H1 (cell line): ENCODE measurements around the gene SCN4A. TPM values are rescaled to one million over a fixed set of nuclear protein-coding genes. Genes with fewer than 3 reads are reported as not detected.
"Not testable (repeated sequence)": the region's sequence is repeated elsewhere in the genome, so short reads cannot be mapped to it uniquely, and the experiment has no call there.

Experiments used
- CTCF ChIA-PET: fragments of 300-600 bp; sonication (Branson Sonifier 250); formaldehyde crosslinking; loops from one replicate; lab custom pipeline; 2021; ENCODE audit not compliant: partially characterized antibody; lab: Charles Lee
- POLR2A ChIA-PET: fragments of 300-600 bp; sonication (Branson Sonifier 250); formaldehyde crosslinking; loops from one replicate; lab custom pipeline; 2021; ENCODE audit warnings: inconsistent platforms; ENCODE audit not compliant: partially characterized antibody; lab: Charles Lee
- DNase-seq, 2 experiments: peaks; one replicate each; pipeline versions ENCODE4 v3.0.0 to v3.0.0-alpha.2; 2010 to 2022; ENCODE audit warnings: low spot score in 2 of 2, low read depth in 1 of 2, mixed read lengths in 1 of 2
- FAIRE-seq: peaks from 2 replicates; lab custom pipeline; 2011; peaks lifted over from hg19 to GRCh38; lab: Jason Lieb, UNC
- H2AFZ ChIP-seq: 2 replicates; pipeline ENCODE4 v1.8.1; 2012; ENCODE audit warnings: low read length, inconsistent platforms
- H2AK5ac ChIP-seq: 2 replicates; pipeline ENCODE4 v1.6.1; 2013; ENCODE audit warnings: low read depth, low read length
- H2BK120ac ChIP-seq: replicated peaks from 2 replicates; pipeline ENCODE3; 2013; ENCODE audit warnings: low read depth, low read length, inconsistent platforms
- H2BK12ac ChIP-seq: 2 replicates; pipeline ENCODE4 v1.6.1; 2013; ENCODE audit warnings: low read depth, low read length
- H2BK15ac ChIP-seq: 2 replicates; pipeline ENCODE4 v1.6.1; 2013; ENCODE audit warnings: low read length
- H2BK20ac ChIP-seq: 2 replicates; pipeline ENCODE4 v1.6.1; 2013; ENCODE audit warnings: low read length
- H2BK5ac ChIP-seq: 2 replicates; pipeline ENCODE4 v1.6.1; 2013; ENCODE audit warnings: low read depth, low read length
- H3K14ac ChIP-seq: 2 replicates; pipeline ENCODE4 v1.6.1; 2013; ENCODE audit warnings: inconsistent platforms; ENCODE audit not compliant: insufficient read length
- H3K18ac ChIP-seq: 2 replicates; pipeline ENCODE4 v1.6.1; 2013; ENCODE audit warnings: low read length; ENCODE audit errors: extremely low read depth
- H3K23ac ChIP-seq: 2 replicates; pipeline ENCODE4 v1.6.1; 2013; ENCODE audit warnings: inconsistent platforms; ENCODE audit not compliant: insufficient read length
- H3K23me2 ChIP-seq: 2 replicates; pipeline ENCODE4 v1.6.1; 2013; ENCODE audit warnings: low read depth, low read length
- H3K27ac ChIP-seq: 2 replicates; pipeline ENCODE4 v1.6.1; 2011; ENCODE audit warnings: low read depth, low read length, inconsistent platforms
- H3K27me3 ChIP-seq, 4 experiments: replicated peaks in 1 of 4; 1 replicate in 1 of 4; 2 replicates in 3 of 4; pipeline versions ENCODE4 v1.6.1 to v1.8.1; 2011 to 2013; ENCODE audit warnings: low read length in 3 of 4, mild to moderate bottlenecking in 3 of 4, inconsistent platforms in 2 of 4, mixed read lengths in 2 of 4, moderate library complexity in 1 of 4; ENCODE audit not compliant: control insufficient read depth in 3 of 4, insufficient read depth in 3 of 4; ENCODE audit errors: extremely low read depth in 1 of 4
- H3K36me3 ChIP-seq, 4 experiments: 2 replicates each; pipeline versions ENCODE4 v1.6.1 to v1.8.1; 2011 to 2013; ENCODE audit warnings: mild to moderate bottlenecking in 4 of 4, low read length in 3 of 4, moderate library complexity in 2 of 4, control low read depth in 1 of 4, inconsistent platforms in 1 of 4; ENCODE audit not compliant: insufficient read depth in 4 of 4, control insufficient read depth in 2 of 4
- H3K4ac ChIP-seq: replicated peaks from 2 replicates; pipeline ENCODE3; 2013; ENCODE audit warnings: low read length, low read depth, mixed read lengths, inconsistent platforms; ENCODE audit not compliant: insufficient read length
- H3K4me1 ChIP-seq, 4 experiments: replicated peaks in 1 of 4; 1 replicate in 1 of 4; 2 replicates in 3 of 4; pipeline versions ENCODE4 v1.6.1 to v1.8.1; 2011 to 2013; ENCODE audit warnings: low read length in 3 of 4, inconsistent platforms in 2 of 4, mixed read lengths in 1 of 4; ENCODE audit not compliant: insufficient read depth in 4 of 4, control insufficient read depth in 3 of 4
- H3K4me2 ChIP-seq, 2 experiments: 2 replicates each; pipeline versions ENCODE4 v1.6.1 to v1.8.1; 2011 to 2013; ENCODE audit warnings: low read depth in 2 of 2, low read length in 2 of 2, control low read depth in 1 of 2, inconsistent platforms in 1 of 2, mild to moderate bottlenecking in 1 of 2; ENCODE audit not compliant: insufficient read depth in 1 of 2
- H3K4me3 ChIP-seq, 4 experiments: fragments of 200-600, 300-600 bp in 1 of 4; sonication (generic), shearing (Covaris generic), sonication (Bioruptor Twin) in 1 of 4; 2 replicates each; pipeline versions ENCODE4 v1.5.1 to v1.8.1; 2011 to 2016; ENCODE audit warnings: low read length in 4 of 4, low read depth in 3 of 4, control low read depth in 2 of 4, inconsistent platforms in 2 of 4, mild to moderate bottlenecking in 2 of 4, mixed read lengths in 1 of 4, moderate library complexity in 1 of 4; ENCODE audit not compliant: insufficient read depth in 2 of 4; ENCODE audit errors: extremely low read depth in 1 of 4
- H3K56ac ChIP-seq: replicated peaks from 2 replicates; pipeline ENCODE3; 2013; ENCODE audit warnings: low read depth, mild to moderate bottlenecking, mixed read lengths, low read length, inconsistent platforms; ENCODE audit not compliant: insufficient read length
- H3K79me1 ChIP-seq: 2 replicates; pipeline ENCODE4 v1.6.1; 2013; ENCODE audit warnings: low read depth, low read length, control low read depth
- H3K79me2 ChIP-seq, 2 experiments: 2 replicates each; pipeline versions ENCODE4 v1.6.1 to v1.8.1; 2012 to 2013; ENCODE audit warnings: low read length in 2 of 2, mild to moderate bottlenecking in 2 of 2, inconsistent platforms in 1 of 2; ENCODE audit not compliant: insufficient read depth in 2 of 2, control insufficient read depth in 1 of 2
- H3K9ac ChIP-seq, 4 experiments: replicated peaks in 1 of 4; 1 replicate in 1 of 4; 2 replicates in 3 of 4; pipeline versions ENCODE4 v1.6.1 to v1.8.1; 2011 to 2013; ENCODE audit warnings: low read depth in 3 of 4, low read length in 3 of 4, control low read depth in 2 of 4, mild to moderate bottlenecking in 2 of 4, moderate library complexity in 2 of 4, inconsistent platforms in 1 of 4; ENCODE audit errors: extremely low read depth in 1 of 4
- H3K9me3 ChIP-seq, 2 experiments: 2 replicates each; pipeline versions ENCODE4 v1.6.1 to v1.8.1; 2012 to 2013; ENCODE audit warnings: mild to moderate bottlenecking in 2 of 2, moderate library complexity in 2 of 2, control low read depth in 1 of 2, inconsistent platforms in 1 of 2, low read depth in 1 of 2, low read length in 1 of 2, mixed read lengths in 1 of 2; ENCODE audit not compliant: insufficient read depth in 2 of 2
- H4K20me1 ChIP-seq, 2 experiments: replicated peaks in 1 of 2; 2 replicates each; pipeline versions ENCODE3 to v1.8.1; 2011 to 2013; ENCODE audit warnings: inconsistent platforms in 2 of 2, low read length in 2 of 2, mild to moderate bottlenecking in 1 of 2; ENCODE audit not compliant: insufficient read depth in 2 of 2, control insufficient read depth in 1 of 2
- H4K5ac ChIP-seq: 2 replicates; pipeline ENCODE4 v1.6.1; 2013; ENCODE audit warnings: low read length, low read depth, mixed read lengths, inconsistent platforms; ENCODE audit not compliant: insufficient read length
- H4K8ac ChIP-seq: 2 replicates; pipeline ENCODE4 v1.8.0; 2013; ENCODE audit warnings: mild to moderate bottlenecking, moderate library complexity, low read length, inconsistent platforms; ENCODE audit not compliant: insufficient read depth; ENCODE audit errors: extremely low read depth
- H4K91ac ChIP-seq: replicated peaks from 2 replicates; pipeline ENCODE3; 2013; ENCODE audit warnings: low read length, mixed read lengths, inconsistent platforms; ENCODE audit not compliant: insufficient read length
- WGBS, 2 experiments: shearing (Covaris generic) in 1 of 2; methylation state at CpG; one replicate each; pipeline versions ENCODE4 v1.1.6 to v1.1.7; 2013 to 2015; ENCODE audit warnings: low lambda C conversion rate in 2 of 2, mixed read lengths in 2 of 2, inconsistent platforms in 1 of 2, low coverage in 1 of 2, missing lambda C conversion rate in 1 of 2; ENCODE audit not compliant: insufficient replicate concordance in 2 of 2, insufficient coverage in 1 of 2, insufficient read length in 1 of 2; ENCODE audit errors: extremely low coverage in 1 of 2, missing lambda C conversion rate in 1 of 2; 5-methylcytosine and 5-hydroxymethylcytosine counted together
- polyA plus RNA-seq, 7 experiments: library from polyadenylated mRNA; depleted of rRNA in 3 of 7; stranded (reverse) in 5 of 7; unstranded in 2 of 7; fragments of >200 nt in 5 of 7; fragments of 200-250 nt in 2 of 7; gene quantifications; 1 replicate in 5 of 7; 2 replicates in 1 of 7; 4 replicates in 1 of 7; pipeline versions ENCODE4 v1.2.1 to v1.2.3, GENCODE V29; 2011 to 2013; ENCODE audit warnings: missing spikeins in 2 of 7, mixed read lengths in 2 of 7
- total RNA-seq: library from RNA; stranded (reverse); fragmentation: NEBNext Ultra II Directional; extraction: Animal tissue kit (Norgen Biotek cat#: 25700); gene quantifications from 2 replicates; pipeline ENCODE4 v1.2.1, GENCODE V29; 2021

Gene SCN4A
- total and polyA plus RNA-seq, 2 of the 8 experiments (the other 6 are each of a cell fraction or from before 2014, with no cell fraction given): 5.0 to 8.5 TPM

- H2BK12ac ChIP-seq, DNase-seq, H3K18ac ChIP-seq, H3K79me2 ChIP-seq, H2AFZ ChIP-seq, H2BK20ac ChIP-seq, H3K14ac ChIP-seq, H4K8ac ChIP-seq, H3K4me3 ChIP-seq, H3K23ac ChIP-seq, POLR2A ChIA-PET, H3K27me3 ChIP-seq, H3K9ac ChIP-seq, H2BK120ac ChIP-seq, H3K4me1 ChIP-seq, FAIRE-seq, H3K9me3 ChIP-seq, H3K56ac ChIP-seq, H3K79me1 ChIP-seq, H3K36me3 ChIP-seq, H3K23me2 ChIP-seq, H3K27ac ChIP-seq, H4K20me1 ChIP-seq, H2AK5ac ChIP-seq, H4K91ac ChIP-seq, H2BK15ac ChIP-seq, H3K4me2 ChIP-seq, H3K4ac ChIP-seq, H2BK5ac ChIP-seq, H4K5ac ChIP-seq: not testable (repeated sequence)
- 94% methylated on average over 8 of the region's 14 CpGs; no CpG with 5 or more reads in 1 of the 2 experiments for WGBS, 2 experiments
- CTCF ChIA-PET: interaction anchor here (0.6 to 3.3 kb wide), 10 partner anchors 11 to 166 kb away, joined by 3 to 16 read pairs (median 4); partner anchors contain the start of genes CSHL1 and GH1
These were observed 76.0 kb downstream of the SCN4A start, which contains the start of gene CSH1 for GRCh38 chr17:63896524-63897354. Gene CSH1, minus strand, starts transcription at chr17:63896574. Its CDS starts 63 bp downstream, at chr17:63896511.
